Ammon's horn (tissue), 1 donor: Measurements from ENCODE around the gene CETN1.

Source experiments
- DNase-seq: peaks from one replicate; pipeline ENCODE4 v3.0.0-alpha.2; 2016; ENCODE audit warnings: low spot score

Gene CETN1

DNA sequence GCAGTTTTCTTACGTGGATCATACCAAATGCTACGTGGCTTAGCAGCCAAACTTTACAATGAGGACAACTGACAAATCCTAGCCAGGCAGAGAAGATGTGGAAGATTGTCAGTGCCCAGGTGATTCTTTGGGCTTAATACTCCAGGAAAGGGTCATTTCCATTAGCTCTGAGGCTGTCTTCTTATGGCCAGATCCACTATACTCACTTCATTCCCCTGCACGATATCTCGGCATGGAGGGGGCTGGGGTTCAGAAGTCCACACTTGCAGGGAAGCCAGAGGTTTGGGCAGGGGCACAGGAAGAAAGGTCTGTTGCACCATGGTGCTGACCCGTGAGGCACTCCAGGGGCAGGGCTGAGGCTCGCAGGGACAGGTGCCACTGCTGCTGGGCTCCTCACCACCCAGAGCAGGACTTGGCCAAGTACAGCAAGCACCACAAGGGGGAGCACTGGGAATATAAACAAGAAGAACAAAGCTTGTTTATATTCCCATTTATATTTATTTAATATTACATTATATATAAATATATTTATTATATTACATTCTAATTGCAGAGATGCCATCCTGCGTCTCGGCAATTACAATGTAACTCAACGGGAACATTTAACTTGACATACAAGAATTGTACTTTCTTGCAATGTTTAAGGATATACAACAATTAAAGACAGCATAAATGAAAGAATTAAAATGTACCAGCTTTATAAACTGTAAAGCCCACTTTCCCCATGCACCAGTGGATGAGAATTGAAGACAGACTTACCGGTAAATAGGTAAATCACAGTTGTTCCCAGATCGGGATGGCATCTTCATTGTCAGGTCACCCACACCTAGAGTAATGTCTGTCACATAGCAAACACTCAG lies 43.8 kb downstream of the CETN1 start:
- peak; percentile 90 for DNase-seq

DNA sequence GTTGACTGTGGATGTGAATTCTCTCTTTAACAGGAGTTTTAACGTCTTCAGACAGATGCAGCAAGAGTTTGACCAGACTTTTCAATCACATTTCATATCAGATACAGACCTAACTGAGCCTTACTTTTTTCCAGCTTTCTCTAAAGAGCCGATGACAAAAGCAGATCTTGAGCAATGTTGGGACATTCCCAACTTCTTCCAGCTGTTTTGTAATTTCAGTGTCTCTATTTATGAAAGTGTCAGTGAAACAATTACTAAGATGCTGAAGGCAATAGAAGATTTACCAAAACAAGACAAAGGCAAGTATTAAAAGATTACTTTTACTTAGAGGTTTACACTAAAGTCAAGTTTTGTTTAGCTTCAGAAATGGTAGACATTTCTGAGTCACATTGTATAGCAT lies 47.1 kb downstream of the CETN1 start:
- DNase-seq, result no peak

GRCh38 chr18:629269-630150 lies 49.3 kb downstream of the CETN1 start:
- DNase-seq, result no peak

- DNase-seq, result no peak
Measured at GRCh38 chr18:631560-631959, 51.4 kb downstream of the CETN1 start.
